Measurements from ENCODE around the gene HOXA2.

The HOXA2 gene

DNA sequence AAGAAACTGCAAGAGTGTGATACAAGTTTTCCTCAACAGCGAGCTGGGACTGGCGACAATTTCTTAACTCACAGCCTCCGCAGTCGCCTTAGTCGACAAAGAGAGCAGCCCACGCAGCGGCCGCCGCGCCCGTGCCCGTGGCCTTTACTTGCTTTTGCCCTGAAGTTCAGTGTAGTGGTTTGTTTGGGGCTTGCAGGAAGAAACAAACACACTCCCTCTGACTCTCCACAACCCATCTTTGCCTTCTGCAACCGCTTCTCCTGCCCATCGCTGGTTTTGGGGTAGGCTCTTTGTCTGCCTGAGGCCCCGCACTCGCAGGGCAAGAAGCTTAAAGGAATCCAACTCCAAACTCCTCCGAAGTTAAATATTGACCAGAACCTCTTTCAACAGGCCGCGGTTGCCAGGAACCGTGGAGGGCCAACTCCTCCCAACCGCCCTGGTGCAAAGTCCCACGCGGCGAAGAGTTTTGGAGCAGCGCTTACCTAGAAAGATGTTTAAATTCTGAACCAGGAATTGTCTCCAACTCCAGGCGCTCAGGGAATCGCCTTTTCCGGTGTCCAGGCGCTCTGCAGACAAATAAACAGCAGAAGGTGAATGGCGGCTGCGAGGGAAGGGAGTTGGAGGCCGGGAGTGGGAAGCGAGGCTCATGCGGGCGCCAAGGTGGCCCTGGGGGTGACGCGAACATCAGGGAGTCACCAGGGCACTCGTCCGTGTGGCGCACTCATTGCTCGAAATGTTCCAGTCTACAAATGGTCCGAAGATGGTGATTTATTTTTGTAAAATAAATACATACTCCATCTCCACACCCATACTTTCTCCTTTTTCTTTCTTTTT, 19.8 kb upstream of the HOXA2 start:
- Mint-ChIP-seq H3K27me3 (peaks cover 45% of the 10 kb centered on the region), H3K36me3 (no peaks in the 10 kb centered on the region), H3K4me1 (no peaks in the 10 kb centered on the region), H3K9me3 (no peaks in the 10 kb centered on the region), H3K27ac (no peak overlapping the region), H3K4me3 (no peak overlapping the region)
- no peak for ATAC-seq

GRCh38 chr7:27121684-27122076, 19.2 kb upstream of the HOXA2 start:
- no peaks in the 10 kb centered on the region for H3K4me1 Mint-ChIP-seq
- H3K27me3 Mint-ChIP-seq = peaks cover 43% of the 10 kb centered on the region
- ATAC-seq = no peak
- H3K4me3 Mint-ChIP-seq = no peak overlapping the region
- no peaks in the 10 kb centered on the region for H3K9me3 Mint-ChIP-seq
- no peaks in the 10 kb centered on the region for H3K36me3 Mint-ChIP-seq
- no peak overlapping the region for H3K27ac Mint-ChIP-seq

DNA sequence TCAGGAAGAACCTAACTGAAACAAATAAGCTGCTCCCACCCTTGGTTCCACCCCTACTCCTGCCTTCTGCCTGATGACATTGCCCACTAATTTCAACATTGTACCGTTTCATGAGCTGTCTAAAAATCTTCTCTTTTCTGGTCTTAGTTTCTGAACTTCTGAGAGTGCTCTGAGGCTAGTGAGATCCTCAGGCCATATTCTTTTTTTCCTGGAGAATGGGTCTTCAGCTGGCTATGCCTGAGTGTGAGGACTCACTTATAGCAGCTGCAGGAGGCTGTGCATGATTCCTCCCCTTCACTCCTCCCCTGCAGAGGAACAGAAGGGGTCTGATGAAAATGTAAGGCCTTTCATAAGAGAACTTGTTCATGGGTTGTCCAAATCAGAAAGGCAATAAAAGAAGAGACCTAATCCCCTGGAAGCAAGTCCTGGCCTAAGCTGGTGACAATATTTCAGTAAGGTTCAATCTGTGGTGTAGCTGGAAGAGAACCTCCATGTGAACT, 17.0 kb upstream of the HOXA2 start:
- H3K4me3 Mint-ChIP-seq = no peak overlapping the region
- H3K9me3 Mint-ChIP-seq = no peaks in the 10 kb centered on the region
- H3K36me3 Mint-ChIP-seq = no peaks in the 10 kb centered on the region
- peaks cover 26% of the 10 kb centered on the region for H3K27me3 Mint-ChIP-seq
- H3K4me1 Mint-ChIP-seq = no peaks in the 10 kb centered on the region
- no peak for ATAC-seq
- no peak overlapping the region for H3K27ac Mint-ChIP-seq

- Mint-ChIP-seq H3K27me3 (peaks cover 17% of the 10 kb centered on the region), H3K9me3 (no peaks in the 10 kb centered on the region), H3K27ac (no peak overlapping the region), H3K4me3 (no peak overlapping the region), H3K4me1 (no peaks in the 10 kb centered on the region), H3K36me3 (no peaks in the 10 kb centered on the region)
- no peak for ATAC-seq
Observed at GRCh38 chr7:27118580-27118979, 16.1 kb upstream of the HOXA2 start.

DNA sequence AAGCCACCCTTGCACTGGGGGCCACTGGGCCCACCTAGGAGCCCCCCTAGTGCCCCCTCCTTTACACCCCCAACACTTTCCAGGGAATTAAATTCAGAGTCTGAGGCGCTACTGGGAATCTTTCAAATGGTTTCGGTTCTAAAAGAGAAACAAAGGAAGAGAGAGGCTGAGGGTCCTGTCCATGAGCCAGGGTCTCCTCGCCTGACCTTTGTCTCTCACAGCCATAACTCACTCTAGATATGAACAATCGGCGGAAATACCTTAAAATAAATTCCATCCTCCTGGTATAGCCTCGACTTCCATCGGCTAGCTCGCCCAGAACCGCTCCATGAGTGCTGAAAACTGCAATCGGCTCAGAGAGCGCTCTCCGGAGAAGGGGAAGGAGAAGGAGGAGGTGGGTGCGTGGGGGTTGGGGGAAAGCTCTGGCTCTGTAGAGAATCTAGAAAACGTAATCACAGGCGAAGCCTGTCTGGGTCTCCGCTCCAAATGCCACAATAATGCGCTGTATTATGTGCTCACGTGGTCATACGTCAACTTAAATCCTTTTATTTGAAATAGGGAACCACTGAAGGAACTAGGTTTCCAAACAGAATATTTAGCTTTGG, 15.5 kb upstream of the HOXA2 start:
- Mint-ChIP-seq H3K9me3 (no peaks in the 10 kb centered on the region), H3K4me3 (no peak overlapping the region), H3K27ac (no peak overlapping the region), H3K27me3 (peaks cover 14% of the 10 kb centered on the region), H3K36me3 (no peaks in the 10 kb centered on the region), H3K4me1 (no peaks in the 10 kb centered on the region)
- ATAC-seq = no peak

GRCh38 chr7:27116962-27117886, 14.7 kb upstream of the HOXA2 start:
- no peak overlapping the region for H3K4me3 Mint-ChIP-seq
- no peaks in the 10 kb centered on the region for H3K36me3 Mint-ChIP-seq
- no peak overlapping the region for H3K27ac Mint-ChIP-seq
- H3K4me1 Mint-ChIP-seq = no peaks in the 10 kb centered on the region
- H3K9me3 Mint-ChIP-seq = no peaks in the 10 kb centered on the region
- H3K27me3 Mint-ChIP-seq = peaks cover 14% of the 10 kb centered on the region
- ATAC-seq = no peak

DNA sequence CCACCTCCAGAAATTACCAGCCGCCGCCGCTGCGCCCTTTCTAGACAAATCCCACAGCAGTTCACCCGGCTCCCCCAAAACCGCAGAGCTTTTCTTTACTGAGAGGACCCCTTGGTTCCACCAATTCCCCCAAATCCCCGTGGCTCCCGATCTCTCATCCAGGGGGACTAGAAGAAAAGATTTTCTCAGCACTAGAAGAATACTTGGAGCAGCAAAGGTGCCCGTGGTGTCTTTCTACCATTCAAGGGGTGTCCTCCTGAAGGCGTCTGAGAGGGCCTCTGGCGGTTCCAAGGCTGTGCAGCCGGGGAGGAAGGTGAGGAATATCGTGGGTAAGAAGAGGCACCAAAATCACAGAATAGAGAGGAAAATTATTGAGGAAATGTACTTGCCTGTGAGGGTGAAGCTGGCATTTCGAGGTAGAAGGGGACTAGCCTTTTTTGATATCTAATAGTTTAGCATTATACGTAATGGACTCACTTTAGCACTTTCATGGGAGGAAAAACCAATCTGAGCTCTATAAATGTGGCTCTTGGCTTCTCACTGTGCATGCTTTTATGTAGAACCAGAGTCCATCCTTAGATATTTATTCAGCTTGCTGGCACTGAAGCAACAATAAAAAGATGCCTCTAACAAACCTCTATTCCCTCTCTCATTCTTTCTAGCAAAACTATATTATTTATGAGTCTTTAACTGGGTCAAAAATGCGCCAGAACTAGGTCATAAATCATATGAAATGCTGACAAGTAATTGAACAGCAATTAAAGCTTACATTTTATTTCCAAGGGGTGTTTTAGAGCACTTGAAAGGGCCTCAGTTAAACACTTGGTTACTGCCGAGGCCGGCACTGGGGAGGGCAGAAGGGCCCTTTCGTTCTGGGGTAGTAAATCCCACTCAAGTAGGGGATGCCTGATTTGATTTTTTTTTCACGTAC, 13.8 kb upstream of the HOXA2 start:
- H3K27me3 Mint-ChIP-seq = peaks cover 14% of the 10 kb centered on the region
- no peaks in the 10 kb centered on the region for H3K4me1 Mint-ChIP-seq
- H3K9me3 Mint-ChIP-seq = no peaks in the 10 kb centered on the region
- ATAC-seq = no peak
- no peak overlapping the region for H3K4me3 Mint-ChIP-seq
- no peaks in the 10 kb centered on the region for H3K36me3 Mint-ChIP-seq
- no peak overlapping the region for H3K27ac Mint-ChIP-seq

GRCh38 chr7:27115221-27116026, 12.9 kb upstream of the HOXA2 start:
- no peaks in the 10 kb centered on the region for H3K36me3 Mint-ChIP-seq
- no peak overlapping the region for H3K4me3 Mint-ChIP-seq
- ATAC-seq = no peak
- H3K27me3 Mint-ChIP-seq = peaks cover 14% of the 10 kb centered on the region
- no peaks in the 10 kb centered on the region for H3K4me1 Mint-ChIP-seq
- H3K27ac Mint-ChIP-seq = no peak overlapping the region
- no peaks in the 10 kb centered on the region for H3K9me3 Mint-ChIP-seq

DNA sequence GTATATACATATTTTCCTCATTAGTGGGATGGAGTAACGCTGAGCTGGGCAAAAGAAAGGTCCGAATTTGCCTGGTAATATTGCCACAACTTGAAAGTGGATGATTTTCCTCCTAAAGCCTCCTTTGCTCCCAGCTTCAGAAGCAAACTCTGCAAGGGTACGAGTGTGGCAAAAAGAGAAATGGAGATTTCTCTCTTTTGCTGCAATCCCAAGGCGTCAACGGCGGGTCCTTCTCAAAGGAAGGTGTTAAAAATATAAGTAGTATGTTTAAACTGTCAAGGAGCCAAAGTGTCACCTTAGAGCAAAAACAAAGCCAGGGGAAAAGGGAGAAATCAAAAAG, 12.4 kb upstream of the HOXA2 start:
- no peak overlapping the region for H3K4me3 Mint-ChIP-seq
- no peaks in the 10 kb centered on the region for H3K9me3 Mint-ChIP-seq
- H3K36me3 Mint-ChIP-seq = no peaks in the 10 kb centered on the region
- H3K4me1 Mint-ChIP-seq = no peaks in the 10 kb centered on the region
- no peak overlapping the region for H3K27ac Mint-ChIP-seq
- H3K27me3 Mint-ChIP-seq = peaks cover 14% of the 10 kb centered on the region
- ATAC-seq = no peak

DNA sequence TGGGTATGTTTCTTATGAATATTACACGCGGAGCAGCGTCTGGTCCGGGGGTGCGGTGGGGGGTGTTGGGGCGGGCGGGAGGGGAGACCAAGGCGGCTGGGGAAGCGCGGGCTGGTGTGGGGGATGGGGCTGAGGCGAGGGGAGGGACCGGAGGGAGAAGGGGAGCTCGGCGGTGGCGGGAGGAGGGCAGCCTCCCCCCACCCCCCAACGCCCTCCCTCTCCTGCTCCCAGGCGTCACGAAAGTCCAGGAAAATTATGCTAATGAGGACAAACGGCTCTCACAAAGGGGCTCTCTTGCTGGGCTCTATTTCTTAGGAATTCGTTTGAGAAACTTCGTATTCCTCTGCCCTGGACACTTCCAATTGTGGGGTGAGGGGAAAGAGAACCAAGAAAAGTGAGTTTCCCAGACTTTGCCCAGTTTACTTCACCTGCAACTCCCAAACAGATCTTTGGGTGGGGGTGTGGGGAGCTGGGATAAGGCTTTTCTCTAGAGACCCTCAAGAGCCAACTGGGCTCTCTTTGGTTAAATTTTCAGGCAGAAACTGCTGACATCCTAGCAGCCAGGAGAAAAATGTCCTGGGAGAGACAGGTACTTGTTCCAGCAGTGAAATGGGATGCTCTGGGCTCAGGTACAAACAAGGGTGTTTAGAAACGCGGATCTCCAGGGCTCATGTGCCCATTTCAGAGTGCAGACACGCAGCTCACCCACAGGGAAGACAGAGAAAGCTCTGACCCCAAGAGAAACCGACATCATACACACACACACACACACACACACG, 11.7 kb upstream of the HOXA2 start:
- Mint-ChIP-seq H3K9me3 (no peaks in the 10 kb centered on the region), H3K27ac (no peak overlapping the region), H3K27me3 (peaks cover 14% of the 10 kb centered on the region), H3K36me3 (no peaks in the 10 kb centered on the region), H3K4me1 (no peaks in the 10 kb centered on the region), H3K4me3 (no peak overlapping the region)
- ATAC-seq = peak; percentile 21

DNA sequence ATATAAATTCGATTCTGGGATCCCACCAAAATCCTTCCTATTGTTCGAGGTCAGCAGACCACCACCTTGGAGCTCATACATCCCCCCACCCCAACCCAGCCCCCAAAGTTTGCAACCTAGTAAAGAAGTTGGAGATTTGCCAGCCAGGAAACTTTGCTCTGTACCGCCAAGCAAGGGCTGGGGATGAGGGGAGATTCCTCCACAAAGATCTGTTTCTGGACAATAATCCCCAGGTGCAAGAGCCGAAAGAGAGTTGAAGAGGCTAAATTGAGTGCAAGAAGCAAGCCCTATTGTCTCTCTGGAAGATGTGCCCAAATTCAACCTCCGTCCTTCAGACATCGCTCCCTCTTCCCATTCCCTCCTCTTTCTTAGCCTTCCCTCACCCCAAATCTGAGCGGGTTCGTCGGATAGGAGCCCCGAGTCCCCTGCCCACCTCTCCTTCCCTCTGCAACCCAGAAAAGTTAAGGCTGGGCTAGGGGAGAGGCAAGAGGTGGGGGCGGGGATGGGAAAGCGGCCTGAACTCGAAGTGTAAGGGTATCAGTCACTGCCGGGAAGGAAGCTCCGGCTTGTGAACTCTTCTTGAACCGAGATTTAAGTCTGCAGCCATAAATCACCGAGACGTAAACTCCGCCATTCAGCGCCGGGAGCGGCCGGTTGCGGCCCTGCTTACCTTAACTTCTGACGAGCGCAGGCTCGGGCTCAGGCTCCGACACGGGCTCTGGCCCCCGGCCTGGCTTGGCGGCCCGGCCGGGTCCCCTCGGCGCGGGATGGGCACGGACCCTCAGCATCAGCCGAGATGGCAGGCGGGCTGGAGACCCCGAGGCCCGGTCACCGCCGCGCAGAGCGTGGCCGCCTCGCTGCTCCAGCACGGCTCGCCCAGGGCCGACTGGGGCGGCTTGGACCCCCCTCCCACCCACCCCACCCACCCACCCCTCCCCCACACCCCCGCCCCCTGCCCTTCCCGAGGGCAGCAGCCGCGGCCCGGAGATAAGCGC, 10.8 kb upstream of the HOXA2 start:
- peak; percentile 40 for ATAC-seq
- Mint-ChIP-seq H3K27me3 (peaks cover 14% of the 10 kb centered on the region), H3K4me1 (no peaks in the 10 kb centered on the region), H3K9me3 (no peaks in the 10 kb centered on the region), H3K36me3 (no peaks in the 10 kb centered on the region), H3K27ac (no peak overlapping the region), H3K4me3 (no peak overlapping the region)

GRCh38 chr7:27112361-27112760, 9.9 kb upstream of the HOXA2 start:
- Mint-ChIP-seq H3K9me3 (peaks cover 3% of the 10 kb centered on the region), H3K27ac (no peak overlapping the region), H3K27me3 (peaks cover 12% of the 10 kb centered on the region), H3K36me3 (peaks cover 4% of the 10 kb centered on the region), H3K4me1 (no peaks in the 10 kb centered on the region), H3K4me3 (no peak overlapping the region)
- ATAC-seq = no peak
